ENCODE measurements around the gene AGBL1.

- TF ChIP-seq CTCF (IDR thresholded peaks at IDR 0.05; ENCODE audit: borderline replicate concordance, extremely low read depth, low read length, poor library complexity, severe bottlenecking), result no peak
- no peak for TF ChIP-seq EZH2 (IDR thresholded peaks at IDR 0.05; ENCODE audit: borderline replicate concordance, low read depth, low read length, severe bottlenecking)
Measured at GRCh38 chr15:86663304-86663703, 583.6 kb downstream of the AGBL1 start.

Data from DND-41 (cell line).